ENCODE results near the gene SCAMP2.

GRCh38 chr15:74801311-74801997 lies 71.7 kb downstream of the SCAMP2 start:
- TF ChIP-seq CTCF (IDR thresholded peaks at IDR 0.05; ENCODE audit: low read depth, low read length), result no peak
- no peak for TF ChIP-seq EZH2phosphoT487 (IDR thresholded peaks at IDR 0.05; ENCODE audit: low read depth)
